MM.1S (cell line): Measurements from ENCODE around the gene C10orf120.

ENCODE experiments used
- DNase-seq: peaks from one replicate; pipeline ENCODE4 v3.0.0-alpha.2; 2015
- H2AFZ ChIP-seq: fragments of 300-600 bp; sonication (generic); 2 replicates; pipeline ENCODE4 v1.6.0; 2016; ENCODE audit warnings: antibody characterized with exemption, low read length
- H3F3A ChIP-seq: fragments of 300-600 bp; sonication (generic); 2 replicates; pipeline ENCODE4 v1.6.1; 2016; ENCODE audit warnings: mild to moderate bottlenecking, antibody characterized with exemption, low read length, moderate library complexity, mixed read lengths; ENCODE audit not compliant: insufficient read depth
- H3K27ac ChIP-seq: fragments of 300-600 bp; sonication (generic); 2 replicates; pipeline ENCODE4 v1.5.1; 2016; ENCODE audit warnings: mild to moderate bottlenecking, low read length
- H3K27me3 ChIP-seq: fragments of 300-600 bp; sonication (generic); replicated peaks from 2 replicates; pipeline ENCODE4 v1.6.0; 2016; ENCODE audit warnings: low read length; ENCODE audit not compliant: insufficient read depth
- H3K36me3 ChIP-seq: fragments of 300-600 bp; sonication (generic); replicated peaks from 2 replicates; pipeline ENCODE4 v1.6.1; 2016; ENCODE audit warnings: mild to moderate bottlenecking, low read length, mixed read lengths; ENCODE audit not compliant: insufficient read depth
- H3K4me1 ChIP-seq: fragments of 300-600 bp; sonication (generic); 2 replicates; pipeline ENCODE4 v1.6.1; 2016; ENCODE audit warnings: low read length, mixed read lengths
- H3K4me2 ChIP-seq: fragments of 300-600 bp; sonication (generic); 2 replicates; pipeline ENCODE4 v1.6.0; 2016; ENCODE audit warnings: low read depth, low read length
- H3K4me3 ChIP-seq: fragments of 300-600 bp; sonication (generic); 2 replicates; pipeline ENCODE4 v1.5.1; 2016; ENCODE audit warnings: low read length, mixed read lengths
- H3K79me2 ChIP-seq: fragments of 300-600 bp; sonication (generic); 2 replicates; pipeline ENCODE4 v1.6.1; 2016; ENCODE audit warnings: mixed run types, low read length, mixed read lengths
- H3K9ac ChIP-seq: fragments of 300-600 bp; sonication (generic); 2 replicates; pipeline ENCODE4 v1.6.1; 2016; ENCODE audit warnings: low read length, mixed read lengths
- H3K9me2 ChIP-seq: fragments of 300-600 bp; sonication (generic); replicated peaks from 2 replicates; pipeline ENCODE4 v1.6.1; 2016; ENCODE audit warnings: mild to moderate bottlenecking, low read length, mixed read lengths; ENCODE audit not compliant: insufficient read depth
- H3K9me3 ChIP-seq: fragments of 300-600 bp; sonication (generic); replicated peaks from 2 replicates; pipeline ENCODE4 v1.6.1; 2016; ENCODE audit warnings: mild to moderate bottlenecking, low read length, mixed read lengths; ENCODE audit not compliant: insufficient read depth
- H4K20me1 ChIP-seq: fragments of 300-600 bp; sonication (generic); 2 replicates; pipeline ENCODE4 v1.6.1; 2016; ENCODE audit warnings: mild to moderate bottlenecking, low read length, moderate library complexity, mixed read lengths; ENCODE audit not compliant: insufficient read depth
- EZH2 ChIP-seq: fragments of 300-600 bp; sonication (generic); optimal IDR thresholded peaks from 2 replicates; pipeline ENCODE3; 2017; ENCODE audit warnings: low read depth, mild to moderate bottlenecking, antibody characterized with exemption, low read length, mixed read lengths
- EZH2phosphoT487 ChIP-seq: fragments of 300-600 bp; sonication (generic); IDR thresholded peaks from 2 replicates; pipeline ENCODE4 v1.6.1; 2018; ENCODE audit warnings: antibody characterized with exemption, low read length
- TF ChIP-seq, protein P1 (sequence below): fragments of 300-600 bp; sonication (generic); IDR thresholded peaks from 2 replicates; pipeline ENCODE4 v1.5.1; 2016; ENCODE audit warnings: antibody characterized with exemption, low read length, mixed read lengths

Gene C10orf120

DNA sequence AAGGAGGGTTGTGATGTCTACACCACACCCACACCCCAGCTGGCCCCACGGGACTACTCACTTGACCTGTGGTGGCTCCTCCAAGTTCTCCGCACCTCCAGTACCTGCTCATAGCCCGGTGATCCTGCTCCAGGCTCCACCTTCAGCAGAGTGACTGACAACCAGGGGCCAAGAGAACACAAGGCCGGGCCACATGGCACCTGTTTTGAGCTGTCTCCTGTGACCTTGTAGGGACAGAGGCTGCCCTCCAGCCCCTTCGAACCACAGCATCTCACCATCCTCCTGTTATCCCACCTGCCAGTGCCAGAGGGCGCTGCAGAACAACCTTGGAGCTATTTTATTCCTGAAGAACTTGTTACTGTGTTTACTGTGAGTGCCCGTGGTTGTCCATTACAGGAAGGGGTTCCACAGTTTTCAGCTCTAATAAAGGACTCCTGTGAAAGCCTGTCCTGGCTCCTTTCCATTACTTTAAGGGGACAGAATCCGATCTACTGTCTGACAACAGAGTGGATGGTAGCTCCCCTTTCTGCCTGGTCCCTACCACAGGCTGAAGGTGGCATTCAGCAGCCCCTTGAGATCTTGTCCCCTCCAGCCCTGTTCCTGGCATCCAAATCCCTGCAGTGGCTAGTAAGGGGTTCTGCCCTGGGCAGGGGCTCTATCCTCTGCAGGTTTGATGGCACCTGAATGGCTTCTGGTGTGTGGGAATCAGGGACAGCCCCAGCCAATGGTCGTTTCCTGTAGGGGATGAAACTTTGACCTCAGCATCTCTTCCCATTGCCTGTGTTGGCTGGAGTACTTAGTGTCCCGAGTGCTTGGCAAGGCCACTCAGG lies 50.8 kb downstream of the C10orf120 start:
- DNase-seq: no peak
- Histone ChIP-seq H3F3A (no peaks in the 10 kb centered on the region), H2AFZ (no peak overlapping the region), H3K4me2 (no peak overlapping the region), H3K4me1 (no peaks in the 10 kb centered on the region), H3K36me3 (no peaks in the 10 kb centered on the region), H3K9ac (no peak overlapping the region), H3K79me2 (no peaks in the 10 kb centered on the region), H3K9me2 (no peaks in the 10 kb centered on the region), H4K20me1 (no peaks in the 10 kb centered on the region), H3K9me3 (no peaks in the 10 kb centered on the region), H3K27ac (no peak overlapping the region), H3K4me3 (no peak overlapping the region), H3K27me3 (no peaks in the 10 kb centered on the region)
- TF ChIP-seq EZH2phosphoT487 (no peak), EZH2 (no peak)
- TF ChIP-seq, protein P1, sequence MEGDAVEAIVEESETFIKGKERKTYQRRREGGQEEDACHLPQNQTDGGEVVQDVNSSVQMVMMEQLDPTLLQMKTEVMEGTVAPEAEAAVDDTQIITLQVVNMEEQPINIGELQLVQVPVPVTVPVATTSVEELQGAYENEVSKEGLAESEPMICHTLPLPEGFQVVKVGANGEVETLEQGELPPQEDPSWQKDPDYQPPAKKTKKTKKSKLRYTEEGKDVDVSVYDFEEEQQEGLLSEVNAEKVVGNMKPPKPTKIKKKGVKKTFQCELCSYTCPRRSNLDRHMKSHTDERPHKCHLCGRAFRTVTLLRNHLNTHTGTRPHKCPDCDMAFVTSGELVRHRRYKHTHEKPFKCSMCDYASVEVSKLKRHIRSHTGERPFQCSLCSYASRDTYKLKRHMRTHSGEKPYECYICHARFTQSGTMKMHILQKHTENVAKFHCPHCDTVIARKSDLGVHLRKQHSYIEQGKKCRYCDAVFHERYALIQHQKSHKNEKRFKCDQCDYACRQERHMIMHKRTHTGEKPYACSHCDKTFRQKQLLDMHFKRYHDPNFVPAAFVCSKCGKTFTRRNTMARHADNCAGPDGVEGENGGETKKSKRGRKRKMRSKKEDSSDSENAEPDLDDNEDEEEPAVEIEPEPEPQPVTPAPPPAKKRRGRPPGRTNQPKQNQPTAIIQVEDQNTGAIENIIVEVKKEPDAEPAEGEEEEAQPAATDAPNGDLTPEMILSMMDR: peak; percentile 35
